Calu3 (cell line): Measurements from ENCODE around the gene GALNT5. TPM values are rescaled to one million over a fixed set of nuclear protein-coding genes. Genes with fewer than 3 reads are reported as not detected.

Experiments used
- BruUV-seq: library from RNA; stranded (reverse); fragments of 400-500 nt; replicated peaks from 2 replicates; lab custom pipeline; 2021; lab: Mats Ljungman, UMichigan
- CTCF ChIA-PET: fragments of 300-600 bp; sonication (Branson Sonifier 250); formaldehyde crosslinking; loops from one replicate; lab custom pipeline; 2022; ENCODE audit warnings: antibody characterized with exemption; lab: Charles Lee
- DNase-seq: peaks from one replicate; pipeline ENCODE4 v3.0.0; 2022
- H3K27ac Mint-ChIP-seq: one replicate; pipeline ENCODE4 v1.8.0; 2022; ENCODE audit warnings: mixed read lengths; ENCODE audit not compliant: unreplicated experiment
- H3K27me3 Mint-ChIP-seq: one replicate; pipeline ENCODE4 v1.8.0; 2022; ENCODE audit warnings: mixed read lengths; ENCODE audit not compliant: unreplicated experiment
- H3K36me3 Mint-ChIP-seq: one replicate; pipeline ENCODE4 v1.8.0; 2022; ENCODE audit warnings: mild to moderate bottlenecking, moderate library complexity, mixed read lengths; ENCODE audit not compliant: insufficient read depth, unreplicated experiment
- H3K4me1 Mint-ChIP-seq: one replicate; pipeline ENCODE4 v1.8.0; 2022; ENCODE audit warnings: mild to moderate bottlenecking, low read depth, mixed read lengths; ENCODE audit not compliant: unreplicated experiment
- H3K4me3 Mint-ChIP-seq: one replicate; pipeline ENCODE4 v1.8.0; 2022; ENCODE audit warnings: mild to moderate bottlenecking, low read depth, moderate library complexity, mixed read lengths; ENCODE audit not compliant: unreplicated experiment
- H3K9me3 Mint-ChIP-seq: one replicate; pipeline ENCODE4 v1.8.0; 2022; ENCODE audit warnings: low read depth, mixed read lengths; ENCODE audit not compliant: unreplicated experiment
- CTCF ChIP-seq: fragments of 200-600 bp; IDR thresholded peaks from one replicate; pipeline ENCODE4 v1.8.0; 2022; ENCODE audit warnings: antibody characterized with exemption; ENCODE audit not compliant: unreplicated experiment
- intact Hi-C: fragments of 100-400 bp; cut with micrococcal nuclease; formaldehyde crosslinking; loops from one replicate; pipeline ENCODE4 v1.10.0; 2022; ENCODE audit not compliant: unreplicated experiment
- total RNA-seq: library from RNA; stranded (reverse); gene quantifications from 2 replicates; pipeline ENCODE4 v1.2.3, GENCODE V29; 2022

Gene GALNT5
- total RNA-seq, 1 experiment from 2014 or later: 51.7 TPM

DNA sequence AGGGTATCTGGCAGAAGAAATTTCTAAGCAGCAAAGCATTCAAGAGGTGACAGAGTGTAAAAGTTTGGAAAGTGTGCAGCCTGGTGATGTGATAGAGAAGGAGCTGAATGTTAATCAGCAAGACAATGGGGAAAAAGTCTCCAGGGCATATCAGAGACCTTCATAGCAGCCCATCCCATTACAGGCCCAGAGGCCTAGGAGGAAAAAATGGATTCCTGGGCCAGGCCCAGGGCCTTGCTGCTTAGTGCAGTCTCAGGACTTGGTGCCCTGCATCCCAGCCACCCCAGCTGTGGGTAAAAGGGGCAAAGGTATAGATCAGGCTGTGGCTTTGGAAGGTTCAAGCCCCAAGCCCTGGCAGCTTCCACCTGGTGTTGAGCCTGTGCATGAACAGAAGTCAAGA, 104.0 kb downstream of the GALNT5 start:
- Mint-ChIP-seq H3K27ac (no peak overlapping the region), H3K4me3 (no peak overlapping the region), H3K36me3 (no peaks in the 10 kb centered on the region), H3K27me3 (peaks cover 2% of the 10 kb centered on the region), H3K9me3 (peaks cover 6% of the 10 kb centered on the region), H3K4me1 (no peaks in the 10 kb centered on the region)
- CTCF ChIA-PET: no interaction called here
- intact Hi-C loops: no loop called here
- DNase-seq: no peak
- TF ChIP-seq CTCF: no peak
- BruUV-seq: no TSS peak

DNA sequence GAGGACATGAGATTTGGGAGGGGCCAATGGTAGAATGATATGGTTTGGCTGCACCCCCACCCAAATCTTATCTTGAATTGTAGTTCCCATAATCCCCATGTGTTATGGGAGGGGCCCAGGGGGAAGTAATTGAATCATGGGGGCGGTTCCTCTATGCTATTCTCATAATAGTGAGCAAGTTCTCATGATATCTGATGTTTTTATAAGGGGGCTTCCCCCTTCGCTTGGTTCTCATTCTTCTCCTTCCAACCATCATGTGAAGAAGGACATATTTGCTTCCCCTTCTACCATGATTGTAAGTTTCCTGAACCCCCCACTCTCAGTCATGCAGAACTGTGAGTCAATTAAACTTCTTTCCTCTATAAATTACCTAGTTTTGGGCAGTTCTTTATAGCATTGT, 105.1 kb downstream of the GALNT5 start:
- no TSS peak for BruUV-seq
- H3K9me3 Mint-ChIP-seq: peaks cover 6% of the 10 kb centered on the region
- H3K27ac Mint-ChIP-seq: no peak overlapping the region
- no peak for DNase-seq
- CTCF ChIA-PET: no interaction called here
- H3K36me3 Mint-ChIP-seq: no peaks in the 10 kb centered on the region
- H3K27me3 Mint-ChIP-seq: no peaks in the 10 kb centered on the region
- no peaks in the 10 kb centered on the region for H3K4me1 Mint-ChIP-seq
- intact Hi-C loops: no loop called here
- no peak overlapping the region for H3K4me3 Mint-ChIP-seq
- no peak for TF ChIP-seq CTCF

GRCh38 chr2:157363612-157364101, 106.2 kb downstream of the GALNT5 start:
- no peak for DNase-seq
- intact Hi-C loops: no loop called here
- CTCF ChIA-PET: no interaction called here
- Mint-ChIP-seq H3K36me3 (no peaks in the 10 kb centered on the region), H3K4me3 (no peak overlapping the region), H3K27me3 (no peaks in the 10 kb centered on the region), H3K9me3 (peaks cover 6% of the 10 kb centered on the region), H3K27ac (no peak overlapping the region), H3K4me1 (no peaks in the 10 kb centered on the region)
- BruUV-seq: no TSS peak
- TF ChIP-seq CTCF: no peak

Other genes starting within 250 kb of the GALNT5 start
- not detected in 2 replicates for gene ERMN, start 68.1 kb downstream of the GALNT5 start, total RNA-seq
- gene CYTIP, start 186.4 kb downstream of the GALNT5 start, total RNA-seq: not detected in 2 replicates